Measurements from ENCODE around the gene RNU5D-1. TPM values are rescaled to one million over a fixed set of nuclear protein-coding genes. Genes with fewer than 3 reads are reported as not detected.

The RNU5D-1 gene
- total and polyA plus RNA-seq, 8 donors, result 3.4 to 4.7 TPM; not detected in 6

- DNase-seq, result peak in 1 of 4 donors; percentile 48
- intact Hi-C loops (cut with DNase I), result no loop called here
- TF ChIP-seq CTCF (IDR thresholded peaks at IDR 0.05), result no peak
These were observed 2.4 kb upstream of the RNU5D-1 start for GRCh38 chr1:44733365-44733764.

GRCh38 chr1:44724955-44725698 is 5.8 kb downstream of the RNU5D-1 start:
- DNase-seq, result no peak
- peaks cover 0 to 8% of the 10 kb centered on the region in 2 donors for H3K27me3 ChIP-seq
- H3K36me3 ChIP-seq, result no peaks in the 10 kb centered on the region
- no peak for TF ChIP-seq CTCF (IDR thresholded peaks at IDR 0.05)
- intact Hi-C loops (cut with DNase I), result no loop called here
- H3K9me3 ChIP-seq, result no peaks in the 10 kb centered on the region
- no peak overlapping the region for H3K27ac ChIP-seq
- no peak overlapping the region for H3K4me3 ChIP-seq
- peaks cover 0 to 41% of the 10 kb centered on the region in 2 donors for H3K4me1 ChIP-seq
- no peak for ATAC-seq

More at GRCh38 chr1:44733365-44733764, 2.4 kb upstream of the RNU5D-1 start:
- Histone ChIP-seq H3K27me3 (no peaks in the 10 kb centered on the region), H3K9me3 (no peaks in the 10 kb centered on the region), H3K27ac (peak overlapping the region in 1 of 2 donors; percentile 1), H3K4me3 (no peak overlapping the region), H3K4me1 (peaks cover 0 to 28% of the 10 kb centered on the region in 2 donors), H3K36me3 (no peaks in the 10 kb centered on the region)
- no peak for ATAC-seq

GRCh38 chr1:44724296-44724954 is 6.5 kb downstream of the RNU5D-1 start:
- H3K9me3 ChIP-seq, result no peaks in the 10 kb centered on the region
- peaks cover 0 to 34% of the 10 kb centered on the region in 2 donors for H3K4me1 ChIP-seq
- no peak overlapping the region for H3K4me3 ChIP-seq
- peaks cover 0 to 8% of the 10 kb centered on the region in 2 donors for H3K27me3 ChIP-seq
- TF ChIP-seq CTCF (IDR thresholded peaks at IDR 0.05), result no peak
- peak overlapping the region in 1 of 2 donors; percentile 38 for H3K27ac ChIP-seq
- intact Hi-C loops (cut with DNase I), result no loop called here
- ATAC-seq (no peak), DNase-seq (peak in 1 of 4 donors; percentile 84)
- H3K36me3 ChIP-seq, result no peaks in the 10 kb centered on the region

- intact Hi-C loops (cut with DNase I), result no loop called here
- H3K27ac ChIP-seq, result peak overlapping the region in 1 of 2 donors; percentile 38
- peaks cover 0 to 27% of the 10 kb centered on the region in 2 donors for H3K4me1 ChIP-seq
- H3K36me3 ChIP-seq, result no peaks in the 10 kb centered on the region
- peaks cover 0 to 8% of the 10 kb centered on the region in 2 donors for H3K27me3 ChIP-seq
- TF ChIP-seq CTCF (IDR thresholded peaks at IDR 0.05), result no peak
- peak overlapping the region in 1 of 2 donors; percentile 0 for H3K4me3 ChIP-seq
- no peaks in the 10 kb centered on the region for H3K9me3 ChIP-seq
- ATAC-seq, result no peak
- DNase-seq, result no peak
These were observed 7.3 kb downstream of the RNU5D-1 start for GRCh38 chr1:44723496-44724295.
